IPS-NIHi11 (cell line): ENCODE measurements around the gene BPIFA2.
"Not testable (repeated sequence)": the region's sequence is repeated elsewhere in the genome, so short reads cannot be mapped to it uniquely, and the experiment has no call there.

ENCODE experiments used
- DNase-seq: peaks from one replicate; pipeline ENCODE4 v3.0.0; 2012; ENCODE audit warnings: mixed read lengths, low spot score

The BPIFA2 gene

DNA sequence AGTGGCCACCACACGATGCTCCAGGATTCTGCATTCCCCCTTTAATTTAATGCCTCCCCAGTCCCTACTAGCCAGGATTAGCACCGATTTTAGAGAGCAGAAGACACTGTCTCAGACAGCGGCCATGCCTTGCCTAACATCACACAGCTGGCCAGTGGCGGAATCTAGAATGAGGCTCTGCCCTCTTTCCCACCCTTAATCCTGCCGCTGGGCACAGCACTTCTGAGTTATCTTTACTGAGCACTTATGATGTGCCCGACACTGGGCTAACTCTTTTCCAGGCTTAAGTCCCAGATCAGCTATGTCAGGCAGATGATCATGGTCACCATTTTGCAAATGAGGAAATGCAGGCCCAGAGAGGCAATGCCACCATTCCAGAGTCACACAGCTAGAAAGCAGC lies 5.6 kb upstream of the BPIFA2 start:
- DNase-seq: no peak

DNA sequence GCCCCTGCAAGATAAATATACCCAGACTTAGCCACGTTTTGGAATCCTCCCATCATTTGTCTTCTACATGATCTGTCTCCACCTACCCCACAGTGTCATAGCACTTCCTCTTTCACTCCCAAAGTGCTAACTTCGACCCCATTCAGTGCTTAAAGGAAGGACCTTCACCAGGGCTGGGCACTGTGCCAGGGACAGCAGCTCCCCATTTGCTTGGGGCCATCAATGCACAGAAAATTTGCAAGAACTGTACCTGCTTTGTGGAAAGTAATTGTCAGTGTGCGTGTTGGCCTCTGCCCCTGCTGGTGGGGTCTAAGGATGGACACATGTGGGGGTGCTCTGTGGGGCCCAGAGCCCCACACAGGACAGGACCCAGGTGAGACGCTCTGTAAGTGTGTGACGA lies 5.2 kb upstream of the BPIFA2 start:
- DNase-seq: no peak

DNA sequence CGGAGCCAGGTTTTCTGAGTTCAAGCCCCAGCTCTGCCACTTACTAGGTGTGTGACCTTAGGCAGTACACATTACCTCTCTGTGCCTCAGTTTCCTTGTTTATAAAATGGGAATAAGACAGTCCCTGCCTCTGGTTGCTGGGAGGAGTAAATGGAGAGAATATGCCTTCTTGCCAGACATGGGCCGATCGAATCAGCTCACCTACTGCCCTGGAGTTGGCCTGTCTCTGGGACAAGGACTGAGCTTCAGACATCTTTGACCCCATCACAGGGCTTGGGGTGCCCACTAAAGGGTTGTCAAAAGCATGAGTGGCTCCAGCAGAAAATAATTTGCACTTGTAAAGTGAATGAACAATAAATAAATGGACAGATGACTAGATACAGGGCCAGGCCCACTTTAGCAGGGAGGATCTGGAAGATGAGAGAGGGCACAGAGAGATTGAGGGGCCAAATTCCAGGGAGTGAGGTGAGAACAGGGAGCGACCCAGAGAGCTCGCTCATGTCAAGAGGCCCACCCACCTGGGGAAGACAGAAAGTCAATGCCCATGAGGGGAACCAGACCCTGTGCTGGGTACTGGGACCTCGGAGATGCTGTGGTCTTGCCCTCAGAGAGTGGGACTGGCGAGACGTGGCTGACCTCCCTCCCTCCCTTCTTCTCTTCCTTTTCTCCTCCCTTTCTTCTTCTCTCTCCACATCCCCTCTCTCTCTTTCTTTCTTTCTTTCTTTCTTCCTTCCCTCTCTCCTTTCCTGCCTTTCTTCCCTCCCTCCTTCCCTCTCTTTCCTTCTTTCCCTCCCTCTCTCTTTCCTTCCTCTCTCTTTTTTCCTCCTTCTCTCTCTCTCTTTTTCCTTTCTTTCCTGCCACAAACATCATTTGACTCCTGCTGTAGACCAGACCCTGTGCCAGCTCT lies 3.9 kb upstream of the BPIFA2 start:
- DNase-seq: no peak

- DNase-seq: no peak
These were observed 3.2 kb upstream of the BPIFA2 start for GRCh38 chr20:33164763-33165095.

GRCh38 chr20:33165416-33166055 lies 2.4 kb upstream of the BPIFA2 start:
- DNase-seq: no peak

DNA sequence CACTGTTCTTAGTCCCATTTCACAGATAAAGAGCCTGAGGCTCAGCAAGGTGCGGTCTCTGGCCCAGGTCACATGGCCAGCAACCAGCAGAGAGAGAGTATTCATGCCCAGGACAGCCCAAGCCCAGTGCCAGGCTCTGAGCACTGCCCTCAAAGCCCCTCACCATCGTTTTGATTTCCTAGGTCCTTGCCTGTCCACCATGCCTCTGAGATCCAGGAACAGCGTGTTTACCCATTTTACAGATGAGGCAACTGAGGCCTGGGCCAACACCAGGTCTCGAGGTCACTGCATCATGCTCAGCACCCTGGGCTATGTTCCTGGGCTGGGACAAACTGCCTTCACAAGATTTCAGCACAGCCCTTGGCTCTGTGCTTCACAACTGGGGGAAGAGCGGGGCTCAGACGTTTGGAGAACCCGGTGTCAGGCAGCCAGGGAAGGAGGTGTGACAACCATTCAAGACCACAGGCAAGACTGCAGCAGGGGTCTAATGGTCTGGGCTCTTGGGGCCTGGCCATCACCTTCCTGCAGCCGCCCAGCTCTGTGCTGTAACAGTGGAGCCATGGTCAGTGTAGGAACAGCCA lies 1.3 kb upstream of the BPIFA2 start:
- DNase-seq: no peak

DNA sequence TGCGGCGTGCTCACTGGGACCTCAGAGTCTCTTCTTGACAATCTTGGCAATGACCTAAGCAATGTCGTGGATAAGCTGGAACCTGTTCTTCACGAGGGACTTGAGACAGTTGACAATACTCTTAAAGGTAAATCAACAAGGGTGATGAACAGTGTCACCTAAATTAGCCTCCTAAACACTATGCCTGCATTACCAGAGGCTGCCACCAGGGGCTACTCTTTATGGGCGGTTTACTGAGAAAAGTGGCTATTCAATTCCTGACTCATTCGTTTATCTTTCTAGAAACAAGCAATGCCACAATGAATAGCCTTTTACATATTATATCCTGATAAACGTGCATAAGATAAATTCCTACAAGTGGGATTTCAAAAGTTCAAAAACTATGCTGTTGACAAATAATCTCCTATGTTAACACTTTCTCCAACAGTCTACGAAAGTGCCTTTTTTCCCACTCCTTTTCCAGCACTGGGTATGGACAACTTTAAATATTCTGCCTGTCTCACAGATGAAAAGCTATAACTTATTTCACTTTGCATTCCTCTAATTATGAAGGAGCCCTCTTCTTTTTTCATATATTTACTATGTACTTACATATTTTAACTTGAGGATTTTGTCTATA lies 1.3 kb downstream of the BPIFA2 start:
- DNase-seq: peak; percentile 63

DNA sequence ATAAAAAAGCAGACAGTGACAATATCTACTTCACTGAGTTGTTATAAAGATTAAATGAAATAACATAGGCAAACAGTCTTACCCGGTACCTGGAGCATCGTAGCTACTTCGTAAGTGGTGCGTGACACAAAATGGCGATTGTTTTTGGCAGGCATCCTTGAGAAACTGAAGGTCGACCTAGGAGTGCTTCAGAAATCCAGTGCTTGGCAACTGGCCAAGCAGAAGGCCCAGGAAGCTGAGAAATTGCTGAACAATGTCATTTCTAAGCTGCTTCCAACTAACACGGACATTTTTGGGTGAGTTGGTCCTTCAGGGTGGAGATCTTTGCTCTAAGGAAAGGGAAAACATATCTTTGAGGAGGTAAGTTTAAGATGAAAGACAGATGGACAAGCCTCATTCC lies 4.8 kb downstream of the BPIFA2 start:
- DNase-seq: no peak

DNA sequence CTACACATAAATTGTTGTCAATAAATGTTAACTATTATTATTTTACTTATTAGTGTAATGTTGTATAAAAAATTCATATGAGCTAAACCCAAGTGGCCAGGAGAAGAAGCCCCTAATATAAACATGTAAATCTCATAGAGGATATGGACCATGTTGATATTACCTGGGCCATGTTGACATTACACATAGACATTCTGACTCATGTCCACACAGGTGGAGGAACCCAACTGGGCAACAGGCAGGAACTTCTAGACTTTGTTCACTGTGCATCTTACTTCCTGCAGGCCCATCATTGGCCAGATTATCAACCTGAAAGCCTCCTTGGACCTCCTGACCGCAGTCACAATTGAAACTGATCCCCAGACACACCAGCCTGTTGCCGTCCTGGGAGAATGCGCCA lies 7.2 kb downstream of the BPIFA2 start:
- no peak for DNase-seq

- no peak for DNase-seq
These were observed 8.1 kb downstream of the BPIFA2 start for GRCh38 chr20:33176101-33176500.

DNA sequence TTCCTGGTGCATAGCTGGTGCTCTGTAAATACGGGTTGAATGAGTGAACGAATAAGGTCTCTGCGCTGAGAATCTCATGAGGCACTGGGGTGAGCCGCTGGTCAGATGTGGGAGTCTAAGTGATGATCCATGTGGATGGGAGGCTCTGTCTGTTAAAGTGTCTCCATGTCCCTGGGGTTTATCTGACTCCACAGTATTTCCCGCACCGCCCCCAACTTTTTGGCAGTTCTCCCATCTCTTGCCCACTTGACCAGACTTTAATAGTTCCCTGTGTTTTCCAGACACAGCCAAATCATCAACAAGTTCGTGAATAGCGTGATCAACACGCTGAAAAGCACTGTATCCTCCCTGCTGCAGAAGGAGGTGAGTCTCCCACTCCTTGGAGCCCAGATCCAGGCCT lies 9.9 kb downstream of the BPIFA2 start:
- DNase-seq: no peak

- DNase-seq: peak; percentile 60
These were observed 10.8 kb downstream of the BPIFA2 start for GRCh38 chr20:33178726-33179125.

- no peak for DNase-seq
These were observed 12.2 kb downstream of the BPIFA2 start for GRCh38 chr20:33180169-33180568.

DNA sequence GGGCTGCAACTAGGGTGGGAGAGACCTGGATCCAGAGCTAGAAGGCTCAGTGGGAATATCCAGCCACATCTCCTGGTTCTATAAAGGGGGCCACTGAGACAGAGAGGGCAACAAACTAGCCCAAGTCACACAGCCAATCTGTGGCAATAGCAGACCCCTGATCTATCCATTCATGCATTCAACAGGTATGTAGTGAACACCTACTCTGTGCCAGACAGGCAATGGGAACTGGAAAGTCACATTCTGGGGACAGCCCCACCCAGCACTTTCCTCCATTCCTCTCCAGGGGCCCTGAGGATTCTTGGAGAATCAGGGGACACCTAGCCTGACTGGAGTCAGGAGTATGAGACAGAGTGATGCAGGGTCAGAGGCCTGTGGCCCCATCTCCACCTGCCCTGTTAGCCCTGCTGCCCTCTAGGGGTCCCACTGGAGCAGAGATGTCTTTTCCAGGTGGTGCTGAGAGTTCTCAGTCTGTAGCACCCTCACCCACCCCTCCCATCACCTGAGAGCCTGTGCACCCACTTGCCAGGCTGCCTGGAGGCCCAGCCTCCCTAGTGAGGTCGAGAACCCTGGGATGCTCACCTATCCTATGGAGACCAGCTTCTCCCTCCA lies 13.6 kb downstream of the BPIFA2 start:
- DNase-seq: peak; percentile 30

DNA sequence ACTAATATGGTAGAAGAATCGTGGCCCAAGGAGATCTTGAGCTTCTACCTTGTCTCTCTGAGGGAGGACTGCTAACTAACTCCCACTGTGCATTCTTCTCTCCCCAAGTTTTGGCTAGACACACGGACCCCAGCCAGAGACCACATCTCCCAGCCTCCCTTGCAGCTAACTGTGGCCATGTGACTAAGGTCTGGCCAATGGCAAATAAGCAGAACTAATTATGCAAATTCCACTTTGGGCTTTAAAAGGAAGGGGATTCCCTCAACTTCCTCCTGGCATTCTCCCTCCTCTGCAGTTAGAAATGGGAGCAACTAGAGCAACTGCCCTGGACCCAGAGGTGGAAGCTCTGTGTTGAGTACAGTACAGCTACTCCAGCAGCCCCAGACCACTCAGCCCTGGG lies 15.4 kb downstream of the BPIFA2 start:
- DNase-seq: no peak

DNA sequence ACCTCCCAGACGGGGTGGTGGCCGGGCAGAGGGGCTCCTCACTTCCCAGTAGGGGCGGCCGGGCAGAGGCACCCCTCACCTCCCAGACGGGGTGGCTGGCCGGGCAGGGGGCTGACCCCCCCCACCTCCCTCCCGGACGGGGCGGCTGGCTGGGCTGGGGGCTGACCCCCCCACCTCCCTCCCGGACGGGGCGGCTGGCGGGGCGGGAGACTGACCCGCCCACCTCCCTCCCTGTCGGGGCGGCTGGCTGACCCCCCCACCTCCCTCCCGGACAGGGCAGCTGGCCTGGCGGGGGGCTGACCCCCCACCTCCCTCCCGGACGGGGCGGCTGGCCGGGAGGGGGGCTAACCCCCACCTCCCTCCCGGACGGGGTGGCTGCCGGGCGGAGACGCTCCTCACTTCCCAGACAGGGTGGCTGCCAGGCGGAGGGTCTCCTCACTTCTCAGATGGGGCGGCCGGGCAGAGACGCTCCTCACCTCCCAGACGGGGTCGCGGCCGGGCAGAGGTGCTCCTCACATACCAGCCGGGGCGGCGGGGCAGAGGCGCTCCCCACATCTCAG lies 17.2 kb downstream of the BPIFA2 start:
- not testable (repeated sequence) for DNase-seq

DNA sequence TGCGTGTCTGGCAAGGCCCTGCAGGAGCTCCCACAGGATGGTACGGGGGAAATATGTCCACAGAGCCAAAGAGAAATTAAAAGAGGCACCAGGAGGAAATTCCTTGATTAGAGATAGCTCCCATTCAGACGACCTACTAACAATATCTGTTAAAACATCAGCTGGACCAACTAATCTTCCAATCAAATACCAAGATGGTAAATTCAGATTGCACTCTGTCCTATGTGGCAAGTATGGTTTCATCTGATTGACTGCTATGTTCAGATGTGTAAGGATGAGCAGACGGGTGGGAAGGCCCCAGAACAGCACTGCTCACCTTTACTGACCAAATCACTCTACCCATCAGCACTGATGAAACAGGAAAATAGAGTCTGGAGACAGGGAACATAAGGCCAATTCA lies 19.5 kb downstream of the BPIFA2 start:
- no peak for DNase-seq

GRCh38 chr20:33188421-33188820 lies 20.5 kb downstream of the BPIFA2 start:
- no peak for DNase-seq

DNA sequence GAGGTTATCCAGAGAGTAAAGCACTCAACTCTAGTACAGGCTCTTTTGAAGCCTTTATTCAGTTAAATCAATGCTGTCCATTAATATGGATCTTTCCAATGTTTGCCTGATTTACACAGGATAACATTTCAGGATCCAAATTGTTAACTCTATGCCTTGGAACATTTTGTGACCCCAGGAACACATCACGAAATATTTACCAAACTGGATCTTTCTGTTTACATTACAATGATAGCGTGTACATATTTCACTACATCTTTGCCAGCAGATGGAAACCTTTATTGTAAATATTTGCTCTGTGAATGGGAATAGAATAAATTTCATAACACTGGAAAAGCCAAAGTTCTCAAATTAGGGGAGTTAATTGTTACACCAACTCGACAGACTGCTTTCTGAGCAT lies 23.5 kb downstream of the BPIFA2 start:
- DNase-seq: no peak

GRCh38 chr20:33191955-33192354 lies 24.0 kb downstream of the BPIFA2 start:
- DNase-seq: no peak

- DNase-seq: peak; percentile 42
These were observed 25.0 kb downstream of the BPIFA2 start for GRCh38 chr20:33192912-33193501.

DNA sequence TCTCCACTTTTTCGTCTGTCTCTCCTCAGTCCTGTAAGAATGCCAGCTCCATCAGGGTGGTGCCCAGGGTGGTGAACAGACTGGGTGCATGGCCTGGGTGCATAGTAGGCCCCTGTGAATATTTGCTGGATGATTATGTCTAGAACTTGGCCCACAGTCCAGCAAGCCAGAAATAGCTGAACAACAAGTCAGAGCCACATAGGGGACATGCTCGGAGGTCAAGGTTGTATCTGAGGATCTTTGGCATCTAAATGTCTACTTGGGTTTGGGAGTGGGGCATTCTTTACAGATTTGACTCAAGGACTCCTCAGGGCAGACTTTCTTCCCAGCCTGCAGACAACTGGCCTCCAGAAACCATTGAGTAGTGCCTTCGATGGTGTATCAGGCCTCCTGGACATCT lies 31.1 kb downstream of the BPIFA2 start:
- no peak for DNase-seq
